Measurements from ENCODE around the gene RAD51B. TPM values are rescaled to one million over a fixed set of nuclear protein-coding genes. Genes with fewer than 3 reads are reported as not detected.
A peak's percentile ranks its signal among the peaks of the same experiment; 100 is the strongest.

Gene RAD51B
- total RNA-seq, 6 experiments from 2014 or later = 2.7 to 5.8 (median 4.3) TPM

GRCh38 chr14:68705741-68706283 is 886.2 kb downstream of the RAD51B start:
- peak overlapping the region in 2 of 3 donors; percentile 0 to 47 for H3K27ac ChIP-seq
- 76% methylated on average over 4 of the region's 10 CpGs for WGBS (ENCODE audit: insufficient coverage, low coverage, low lambda C conversion rate, missing lambda C conversion rate)

GRCh38 chr14:68707482-68707881 is 887.9 kb downstream of the RAD51B start:
- Histone ChIP-seq H3K4me1 (peaks cover 0 to 68% (median 2%) of the 10 kb centered on the region in 4 donors), H3K27ac (no peak overlapping the region), H3K9me3 (no peaks in the 10 kb centered on the region), H3K27me3 (no peaks in the 10 kb centered on the region), H3K4me3 (no peak overlapping the region), H3K36me3 (no peaks in the 10 kb centered on the region)
- 78% methylated on average over 3 of the region's 4 CpGs for WGBS (ENCODE audit: insufficient coverage, low coverage, low lambda C conversion rate, missing lambda C conversion rate)
- intact Hi-C loops (cut with DNase I) = no loop called here
- ATAC-seq = no peak
- DNase-seq = no peak
- TF ChIP-seq CTCF (IDR thresholded peaks at IDR 0.05) (no peak), POLR2A (IDR thresholded peaks at IDR 0.05) (no peak)

More at GRCh38 chr14:68705741-68706283, 886.2 kb downstream of the RAD51B start:
- ATAC-seq (peak; percentile 71 to 83 (median 78)), DNase-seq (peak; percentile 67 to 86 (median 68))
- no peaks in the 10 kb centered on the region for H3K9me3 ChIP-seq
- TF ChIP-seq CTCF (IDR thresholded peaks at IDR 0.05) (no peak), POLR2A (IDR thresholded peaks at IDR 0.05) (no peak)
- H3K4me3 ChIP-seq = no peak overlapping the region
- peaks cover 0 to 52% (median under 1%) of the 10 kb centered on the region in 4 donors for H3K4me1 ChIP-seq
- intact Hi-C loops (cut with DNase I) = no loop called here
- H3K27me3 ChIP-seq = no peaks in the 10 kb centered on the region
- H3K36me3 ChIP-seq = no peaks in the 10 kb centered on the region

- no peak for TF ChIP-seq CTCF (IDR thresholded peaks at IDR 0.05)
- TF ChIP-seq POLR2A (IDR thresholded peaks at IDR 0.05) = no peak
- Histone ChIP-seq H3K36me3 (no peaks in the 10 kb centered on the region), H3K9me3 (no peaks in the 10 kb centered on the region), H3K27me3 (no peaks in the 10 kb centered on the region), H3K4me1 (peaks cover 0 to 70% (median 2%) of the 10 kb centered on the region in 4 donors), H3K4me3 (no peak overlapping the region), H3K27ac (peak overlapping the region in 2 of 3 donors; percentile 18 to 69)
- DNase-seq = no peak
- intact Hi-C loops (cut with DNase I) = no loop called here
- 86% methylated on average over 5 of the region's 5 CpGs for WGBS (ENCODE audit: insufficient coverage, low coverage, low lambda C conversion rate, missing lambda C conversion rate)
- no peak for ATAC-seq
Measured at GRCh38 chr14:68708343-68708742, 888.8 kb downstream of the RAD51B start.

GRCh38 chr14:68709007-68709406 is 889.4 kb downstream of the RAD51B start:
- Histone ChIP-seq H3K4me1 (peaks cover 0 to 70% (median 2%) of the 10 kb centered on the region in 4 donors), H3K9me3 (no peaks in the 10 kb centered on the region), H3K27ac (peak overlapping the region in 2 of 3 donors; percentile 18 to 69), H3K36me3 (no peaks in the 10 kb centered on the region), H3K27me3 (no peaks in the 10 kb centered on the region), H3K4me3 (no peak overlapping the region)
- intact Hi-C loops (cut with DNase I) = no loop called here
- ATAC-seq (peak; percentile 15 to 65 (median 42)), DNase-seq (no peak)
- 71% methylated on average over 2 of the region's 2 CpGs for WGBS (ENCODE audit: insufficient coverage, low coverage, low lambda C conversion rate, missing lambda C conversion rate)
- TF ChIP-seq POLR2A (IDR thresholded peaks at IDR 0.05) (no peak), CTCF (IDR thresholded peaks at IDR 0.05) (no peak)
